ENCODE measurements around the gene EIF5AL1. TPM values are rescaled to one million over a fixed set of nuclear protein-coding genes. Genes with fewer than 3 reads are reported as not detected.

The EIF5AL1 gene
- total and polyA plus RNA-seq, 10 of the 15 experiments (the other 5 are each of a cell fraction or from before 2014, with no cell fraction given), result 0.02 to 8.3 (median 0.45) TPM; not detected in 1

DNA sequence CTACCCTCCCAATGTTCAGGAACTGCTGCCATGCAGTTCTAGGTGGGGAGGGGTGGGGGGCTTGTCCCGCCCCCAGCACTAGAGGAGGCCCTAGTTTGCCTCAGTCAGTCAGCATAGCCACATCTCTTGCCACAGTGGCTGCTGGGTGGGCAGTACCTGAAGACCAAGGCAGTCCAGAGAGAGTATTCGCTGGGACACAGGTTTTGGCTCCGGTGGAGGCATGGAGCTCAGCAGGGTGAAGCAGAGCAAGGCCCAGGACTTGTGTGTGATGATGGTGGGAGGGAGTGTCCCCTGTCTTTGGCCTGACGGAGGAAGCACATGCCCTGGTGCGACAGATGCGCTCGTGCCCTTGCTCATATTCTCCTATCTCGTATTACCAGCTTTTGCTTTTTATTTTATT lies 42.2 kb upstream of the EIF5AL1 start (continued):
- TF ChIP-seq BHLHE40 (IDR thresholded peaks at IDR 0.05; ENCODE audit: borderline replicate concordance in 1 of 2, low read depth in 2 of 2, low read length in 1 of 2), result no peak
- TF ChIP-seq, protein P1, sequence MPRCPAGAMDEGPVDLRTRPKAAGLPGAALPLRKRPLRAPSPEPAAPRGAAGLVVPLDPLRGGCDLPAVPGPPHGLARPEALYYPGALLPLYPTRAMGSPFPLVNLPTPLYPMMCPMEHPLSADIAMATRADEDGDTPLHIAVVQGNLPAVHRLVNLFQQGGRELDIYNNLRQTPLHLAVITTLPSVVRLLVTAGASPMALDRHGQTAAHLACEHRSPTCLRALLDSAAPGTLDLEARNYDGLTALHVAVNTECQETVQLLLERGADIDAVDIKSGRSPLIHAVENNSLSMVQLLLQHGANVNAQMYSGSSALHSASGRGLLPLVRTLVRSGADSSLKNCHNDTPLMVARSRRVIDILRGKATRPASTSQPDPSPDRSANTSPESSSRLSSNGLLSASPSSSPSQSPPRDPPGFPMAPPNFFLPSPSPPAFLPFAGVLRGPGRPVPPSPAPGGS (IDR thresholded peaks at IDR 0.05; ENCODE audit: borderline replicate concordance, insufficient read depth, low read depth, low read length, poor library complexity, severe bottlenecking), result no peak

DNA sequence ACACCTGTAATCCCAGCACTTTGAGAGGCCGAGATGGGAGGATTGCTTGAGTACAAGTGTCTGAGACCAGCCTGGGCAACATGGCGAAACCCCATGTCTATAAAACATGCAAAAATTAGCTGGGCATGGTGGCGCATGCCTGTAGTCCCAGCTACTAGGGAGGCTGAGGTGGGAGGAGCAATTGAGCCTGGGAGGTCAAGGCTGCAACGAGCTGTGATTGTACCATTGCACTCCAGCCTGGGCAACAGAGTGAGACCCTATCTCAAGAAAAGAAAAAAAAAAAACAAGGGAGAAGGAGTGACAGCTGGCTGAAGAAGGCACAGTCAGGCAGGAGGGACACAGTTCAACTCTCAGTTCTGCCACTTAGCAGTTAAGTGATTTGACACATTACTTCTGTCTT lies 40.6 kb upstream of the EIF5AL1 start:
- WGBS (ENCODE audit: insufficient coverage, insufficient replicate concordance, low lambda C conversion rate, missing lambda C conversion rate), result 28% methylated on average over 4 of the region's 4 CpGs
- Histone ChIP-seq H3K4me2 (ENCODE audit: control insufficient read depth, insufficient read depth) (no peak overlapping the region), H2AFZ (ENCODE audit: control insufficient read depth, low read depth, low read length) (no peak overlapping the region), H3K36me3 (ENCODE audit: control insufficient read depth in 2 of 2, insufficient read depth in 2 of 2, low read length in 1 of 2) (no peaks in the 10 kb centered on the region), H3K79me2 (ENCODE audit: control insufficient read depth, insufficient read depth, low read length) (no peaks in the 10 kb centered on the region), H3K4me3 (no peak overlapping the region), H3K9me3 (replicated peaks; ENCODE audit: control insufficient read depth, insufficient read depth, low read length) (no peaks in the 10 kb centered on the region), H3K4me1 (ENCODE audit: control insufficient read depth, insufficient read depth, low read length) (no peaks in the 10 kb centered on the region), H3K27ac (ENCODE audit: control insufficient read depth, insufficient read depth) (no peak overlapping the region), H4K20me1 (ENCODE audit: control insufficient read depth, insufficient read depth) (no peaks in the 10 kb centered on the region), H3K9ac (ENCODE audit: control insufficient read depth, insufficient read depth, low read length) (no peak overlapping the region), H3K27me3 (replicated peaks in 1 of 2; ENCODE audit: control insufficient read depth in 2 of 2, insufficient read depth in 2 of 2, low read length in 1 of 2) (no peaks in the 10 kb centered on the region)
- no peak for ATAC-seq
- no TSS peak for BruUV-seq (replicated peaks)
- ChIA-PET RAD21 (ENCODE audit: unreplicated experiment) (no interaction called here), SMC1A (ENCODE audit: uncharacterized antibody, unreplicated experiment) (no interaction called here), CTCF (interaction anchor here (1.2 to 3.6 kb wide), 3 partner anchors 8 to 98 kb away, joined by 3 to 14 read pairs (median 4); no protein-coding TSS in a partner anchor), POLR2A (no interaction called here)
- intact Hi-C loops (cut with micrococcal nuclease; ENCODE audit: unreplicated experiment) (no loop called here), in situ Hi-C loops (cut with MboI) (no loop called here)
- no peak for DNase-seq (ENCODE audit: low read depth, low spot score)
- no peak for FAIRE-seq
- TF ChIP-seq TCF12 (IDR thresholded peaks at IDR 0.05; ENCODE audit: low read depth, low read length) (no peak), JUND (IDR thresholded peaks at IDR 0.05; ENCODE audit: low read depth, low read length) (no peak), NFYB (IDR thresholded peaks at IDR 0.05; ENCODE audit: insufficient read depth, low read depth, low read length) (no peak), ZBTB11 (CRISPR knock-in tag; IDR thresholded peaks at IDR 0.05) (no peak), HDAC6 (IDR thresholded peaks at IDR 0.05; ENCODE audit: unreplicated experiment) (no peak), MYC (IDR thresholded peaks at IDR 0.05; ENCODE audit: insufficient read depth, insufficient read length, insufficient replicate concordance, low read length, severe bottlenecking) (no peak), ESRRA (IDR thresholded peaks at IDR 0.05; ENCODE audit: low read length) (no peak), RAD21 (IDR thresholded peaks at IDR 0.05; ENCODE audit: insufficient read depth, low read depth, low read length) (no peak), BHLHE40 (IDR thresholded peaks at IDR 0.05; ENCODE audit: borderline replicate concordance in 1 of 2, low read depth in 2 of 2, low read length in 1 of 2) (no peak)
- TF ChIP-seq, protein P2, sequence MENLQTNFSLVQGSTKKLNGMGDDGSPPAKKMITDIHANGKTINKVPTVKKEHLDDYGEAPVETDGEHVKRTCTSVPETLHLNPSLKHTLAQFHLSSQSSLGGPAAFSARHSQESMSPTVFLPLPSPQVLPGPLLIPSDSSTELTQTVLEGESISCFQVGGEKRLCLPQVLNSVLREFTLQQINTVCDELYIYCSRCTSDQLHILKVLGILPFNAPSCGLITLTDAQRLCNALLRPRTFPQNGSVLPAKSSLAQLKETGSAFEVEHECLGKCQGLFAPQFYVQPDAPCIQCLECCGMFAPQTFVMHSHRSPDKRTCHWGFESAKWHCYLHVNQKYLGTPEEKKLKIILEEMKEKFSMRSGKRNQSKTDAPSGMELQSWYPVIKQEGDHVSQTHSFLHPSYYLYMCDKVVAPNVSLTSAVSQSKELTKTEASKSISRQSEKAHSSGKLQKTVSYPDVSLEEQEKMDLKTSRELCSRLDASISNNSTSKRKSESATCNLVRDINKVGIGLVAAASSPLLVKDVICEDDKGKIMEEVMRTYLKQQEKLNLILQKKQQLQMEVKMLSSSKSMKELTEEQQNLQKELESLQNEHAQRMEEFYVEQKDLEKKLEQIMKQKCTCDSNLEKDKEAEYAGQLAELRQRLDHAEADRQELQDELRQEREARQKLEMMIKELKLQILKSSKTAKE (IDR thresholded peaks at IDR 0.05; ENCODE audit: low read depth, poor library complexity, severe bottlenecking), result no peak
- TF ChIP-seq, protein P3, sequence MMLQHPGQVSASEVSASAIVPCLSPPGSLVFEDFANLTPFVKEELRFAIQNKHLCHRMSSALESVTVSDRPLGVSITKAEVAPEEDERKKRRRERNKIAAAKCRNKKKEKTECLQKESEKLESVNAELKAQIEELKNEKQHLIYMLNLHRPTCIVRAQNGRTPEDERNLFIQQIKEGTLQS (IDR thresholded peaks at IDR 0.05; ENCODE audit: borderline replicate concordance, extremely low read depth, low read depth, low read length), result no peak
- TF ChIP-seq, protein P4, sequence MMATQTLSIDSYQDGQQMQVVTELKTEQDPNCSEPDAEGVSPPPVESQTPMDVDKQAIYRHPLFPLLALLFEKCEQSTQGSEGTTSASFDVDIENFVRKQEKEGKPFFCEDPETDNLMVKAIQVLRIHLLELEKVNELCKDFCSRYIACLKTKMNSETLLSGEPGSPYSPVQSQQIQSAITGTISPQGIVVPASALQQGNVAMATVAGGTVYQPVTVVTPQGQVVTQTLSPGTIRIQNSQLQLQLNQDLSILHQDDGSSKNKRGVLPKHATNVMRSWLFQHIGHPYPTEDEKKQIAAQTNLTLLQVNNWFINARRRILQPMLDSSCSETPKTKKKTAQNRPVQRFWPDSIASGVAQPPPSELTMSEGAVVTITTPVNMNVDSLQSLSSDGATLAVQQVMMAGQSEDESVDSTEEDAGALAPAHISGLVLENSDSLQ (IDR thresholded peaks at IDR 0.05), result no peak
